KBM-7 (cell line): ENCODE results near the gene NDUFA11.

ENCODE experiments used
- DNase-seq: peaks from one replicate; pipeline ENCODE4 v3.0.0-alpha.2; 2015
- in situ Hi-C: fragments of 300-500 bp; cut with MboI; formaldehyde crosslinking; loops from 2 replicates; pipeline ENCODE4 v1.14.3; 2020; ENCODE audit warnings: low sequenced_read_pairs, low pct_unique_long_range_greater_than_20kb, mixed read lengths

NDUFA11 gene

GRCh38 chr19:5933391-5934068 is 29.9 kb upstream of the NDUFA11 start:
- in situ Hi-C loops: no loop called here
- DNase-seq: no peak

DNA sequence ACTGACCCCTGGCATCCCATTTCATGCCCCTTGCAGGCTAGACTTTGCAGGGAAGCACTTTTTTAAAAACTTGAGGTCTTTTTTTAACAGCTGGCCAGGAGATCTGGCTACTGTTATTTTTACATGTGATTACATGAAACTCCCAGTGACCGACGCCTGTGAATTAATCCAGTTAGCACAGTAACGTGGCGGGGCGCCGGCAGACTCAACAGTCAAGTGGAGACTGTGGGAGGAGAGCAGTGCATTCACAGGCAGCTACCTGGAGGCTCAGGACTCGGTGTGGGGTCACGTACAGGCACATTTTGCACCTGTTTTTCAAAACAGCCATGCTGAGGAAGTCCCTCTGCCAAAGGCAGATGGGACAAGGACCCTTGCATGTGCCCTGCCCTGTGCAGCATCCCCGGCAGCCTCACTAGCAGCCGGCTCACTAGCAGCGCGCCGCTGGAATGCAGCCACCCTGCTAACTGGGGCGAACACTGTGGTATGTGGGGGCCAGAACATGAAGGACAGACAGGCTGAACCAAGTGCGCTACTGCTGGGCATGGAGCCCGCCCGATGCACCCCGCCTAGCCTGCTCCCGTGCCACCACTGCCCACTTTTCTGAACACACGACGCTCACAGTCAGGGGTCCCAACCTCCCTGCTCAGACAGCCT is 29.1 kb upstream of the NDUFA11 start:
- in situ Hi-C loops: no loop called here
- no peak for DNase-seq

DNA sequence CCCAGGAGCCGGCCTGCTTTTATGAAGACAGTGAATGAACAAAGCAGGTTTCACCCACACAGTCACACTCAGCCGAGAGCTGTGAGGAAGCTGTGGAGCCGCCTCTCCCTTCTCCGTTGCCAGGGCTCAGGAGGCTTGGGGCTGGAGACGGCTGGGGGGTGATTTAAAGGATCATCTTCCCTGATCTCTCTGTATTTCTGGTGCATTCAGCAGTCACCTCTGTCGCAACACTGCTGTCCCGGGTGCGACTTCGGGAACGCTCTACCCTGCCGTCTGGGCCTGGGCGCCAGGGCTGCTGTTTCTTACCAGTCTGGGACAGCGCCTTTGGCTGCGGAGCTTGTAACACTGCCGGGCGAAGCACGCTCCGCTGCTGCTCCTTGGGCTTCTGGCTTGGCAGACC is 28.6 kb upstream of the NDUFA11 start:
- DNase-seq: no peak
- in situ Hi-C loops: no loop called here

DNA sequence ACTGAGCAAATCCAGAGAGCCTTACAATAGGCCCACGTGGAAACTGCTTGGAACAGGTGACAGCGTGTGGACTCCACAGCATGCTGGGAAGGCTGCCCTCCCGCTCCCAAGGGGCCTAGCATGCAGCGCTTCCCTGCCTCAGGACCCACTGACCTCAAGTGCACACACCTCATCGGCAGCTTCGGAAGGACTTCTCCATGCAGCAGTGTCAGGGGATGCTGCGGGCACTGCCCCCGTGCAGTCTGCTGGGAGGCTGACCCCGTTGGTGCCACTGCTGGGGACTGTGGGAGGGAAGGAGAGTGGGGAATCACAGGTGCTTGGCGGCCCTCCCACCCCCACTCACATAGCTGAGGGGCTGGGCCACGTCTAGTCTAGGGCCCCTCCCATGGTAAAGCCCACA is 27.7 kb upstream of the NDUFA11 start:
- no peak for DNase-seq
- in situ Hi-C loops: no loop called here

DNA sequence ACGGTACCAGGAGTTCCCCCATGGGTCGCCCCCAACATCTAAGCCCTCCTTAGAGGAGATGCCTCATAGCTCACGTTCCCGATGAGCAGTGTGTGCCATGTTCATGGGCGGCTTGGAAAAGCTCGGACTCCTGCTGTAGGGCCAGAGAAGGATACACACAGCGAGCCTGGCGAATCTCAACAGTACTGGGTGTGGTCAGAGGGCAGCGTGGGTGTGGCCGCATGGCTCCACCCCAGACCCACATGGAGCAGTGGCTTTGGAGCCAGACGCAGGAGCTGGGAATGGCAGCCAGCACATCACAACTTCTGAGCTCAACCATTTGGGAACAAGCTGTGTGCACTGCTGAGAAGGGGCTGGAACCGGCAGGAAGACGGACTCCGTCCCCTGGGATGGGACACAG is 26.0 kb upstream of the NDUFA11 start:
- in situ Hi-C loops: no loop called here
- no peak for DNase-seq

GRCh38 chr19:5929179-5929578 is 25.6 kb upstream of the NDUFA11 start:
- in situ Hi-C loops: no loop called here

GRCh38 chr19:5927441-5927821 is 23.8 kb upstream of the NDUFA11 start:
- no peak for DNase-seq
- in situ Hi-C loops: no loop called here

More at GRCh38 chr19:5929179-5929578, 25.6 kb upstream of the NDUFA11 start:
- no peak for DNase-seq

DNA sequence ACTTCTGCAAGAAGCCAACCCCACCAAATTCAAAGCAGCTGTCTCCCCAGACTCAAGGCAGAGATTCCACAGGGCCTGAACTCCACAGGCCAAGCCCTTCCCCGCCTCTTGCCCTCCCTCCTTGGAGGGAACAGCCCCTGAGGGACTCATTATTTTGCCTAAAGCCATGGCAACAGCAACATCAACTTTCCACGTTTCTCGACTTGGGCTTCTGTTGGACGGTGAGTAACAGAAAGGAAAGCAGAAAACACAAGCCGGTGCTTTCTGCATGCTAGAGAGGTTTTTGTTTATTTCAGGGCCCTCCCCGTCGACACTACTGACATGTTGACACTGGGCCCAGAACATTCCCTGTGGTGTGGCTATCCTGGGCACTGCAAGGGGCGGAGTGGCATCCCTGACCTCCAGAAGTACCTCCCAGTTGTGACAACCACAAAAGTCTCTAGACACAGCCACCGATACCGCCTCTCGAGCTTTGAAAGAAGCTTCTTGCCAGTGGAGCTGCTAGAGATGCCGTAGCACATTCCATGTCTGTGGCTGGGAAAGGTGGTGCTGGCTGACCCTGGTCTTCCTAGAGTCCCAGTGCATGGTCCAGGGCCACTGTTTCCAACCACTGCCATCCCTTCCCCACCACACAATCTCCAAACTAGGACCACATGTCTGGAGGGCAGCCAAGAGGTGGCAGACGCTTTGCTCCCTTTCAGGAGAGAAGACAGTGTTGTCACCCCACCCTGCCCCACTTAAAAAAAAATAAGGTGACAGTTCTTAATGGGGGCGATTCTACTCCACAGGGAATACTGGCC is 23.3 kb upstream of the NDUFA11 start:
- in situ Hi-C loops: no loop called here
- no peak for DNase-seq

GRCh38 chr19:5925830-5926427 is 22.3 kb upstream of the NDUFA11 start:
- no peak for DNase-seq
- in situ Hi-C loops: no loop called here

- no peak for DNase-seq
- in situ Hi-C loops: no loop called here
These were observed 19.8 kb upstream of the NDUFA11 start for GRCh38 chr19:5923356-5923755.

DNA sequence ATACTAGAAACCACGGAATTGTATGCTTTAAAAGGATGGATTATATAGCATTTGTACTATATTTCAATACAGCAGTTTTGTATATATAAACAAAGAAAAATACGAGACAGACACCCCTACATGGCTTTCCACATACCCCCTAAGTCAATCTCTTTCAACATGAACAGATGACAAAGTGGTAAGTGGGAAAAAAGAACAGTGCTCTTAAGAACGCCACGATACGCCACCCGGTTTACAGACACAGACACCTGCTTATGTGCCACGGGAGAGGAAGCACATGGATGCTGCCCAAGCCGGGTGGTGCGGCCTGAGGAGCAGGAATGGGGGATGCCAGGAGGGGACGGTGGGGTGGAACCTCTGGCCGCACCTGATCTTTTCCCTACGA is 18.6 kb upstream of the NDUFA11 start:
- in situ Hi-C loops: no loop called here
- DNase-seq: no peak

DNA sequence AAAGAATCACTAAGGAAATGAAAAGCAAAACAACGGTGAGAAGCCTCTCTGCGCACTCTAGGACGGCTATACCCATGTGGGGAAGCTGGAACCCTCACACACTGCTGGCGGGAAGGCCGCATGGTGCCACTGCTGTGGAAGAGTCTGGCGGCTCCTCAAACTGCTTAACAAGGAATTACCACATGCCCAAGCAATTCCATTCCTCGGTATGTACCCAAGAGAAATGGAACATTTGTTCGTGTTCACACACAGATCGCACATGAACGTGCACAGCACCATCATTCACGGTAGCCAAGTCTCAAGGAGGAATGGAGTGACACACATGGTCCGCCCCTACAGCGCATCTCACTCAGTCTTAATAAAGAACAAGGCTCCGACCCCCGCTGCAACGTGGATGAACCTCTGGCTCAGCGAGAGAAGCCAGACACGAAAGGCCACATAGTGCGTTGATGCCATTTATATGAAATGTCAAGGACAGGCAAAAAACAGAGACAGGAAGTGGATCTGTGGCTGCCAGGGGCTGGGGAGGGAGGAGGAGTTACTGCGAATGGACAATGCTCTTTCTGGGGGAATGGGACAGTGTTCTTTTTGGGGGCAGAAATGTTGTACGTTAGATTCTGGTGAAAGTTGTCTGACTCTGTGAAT is 18.0 kb upstream of the NDUFA11 start:
- in situ Hi-C loops: no loop called here
- no peak for DNase-seq

GRCh38 chr19:5918463-5919079 is 15.0 kb upstream of the NDUFA11 start:
- DNase-seq: no peak
- in situ Hi-C loops: no loop called here

- in situ Hi-C loops: no loop called here
- DNase-seq: no peak
These were observed 14.0 kb upstream of the NDUFA11 start for GRCh38 chr19:5917431-5918107.

DNA sequence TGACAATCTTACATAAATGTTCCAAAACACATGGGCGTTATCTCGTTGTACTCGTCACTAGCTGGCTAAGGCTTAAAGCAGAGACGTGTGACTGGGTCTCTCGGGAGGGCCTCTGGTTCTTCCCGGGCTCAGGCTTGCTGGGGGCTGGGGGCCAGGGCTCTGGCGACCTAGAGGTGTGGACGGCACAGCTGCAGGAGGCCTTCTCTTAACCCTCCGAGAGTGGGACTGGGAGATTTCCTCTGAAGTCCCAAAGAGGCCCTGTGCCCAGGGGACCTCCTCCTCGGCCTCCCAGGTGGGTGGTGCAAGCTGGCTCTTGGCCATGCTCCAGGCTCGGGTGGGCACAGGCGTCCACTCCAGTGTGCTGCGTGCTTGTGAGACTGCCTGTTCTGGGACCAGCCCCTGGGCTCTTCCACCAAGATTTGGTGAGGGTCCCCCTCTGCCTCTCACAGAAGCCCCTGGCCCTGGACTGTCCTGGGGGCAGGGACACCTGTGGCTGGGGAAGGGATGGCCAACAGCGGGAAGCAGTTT is 12.7 kb upstream of the NDUFA11 start:
- in situ Hi-C loops: no loop called here
- no peak for DNase-seq

GRCh38 chr19:5915782-5916165 is 12.2 kb upstream of the NDUFA11 start:
- DNase-seq: no peak
- in situ Hi-C loops: no loop called here

DNA sequence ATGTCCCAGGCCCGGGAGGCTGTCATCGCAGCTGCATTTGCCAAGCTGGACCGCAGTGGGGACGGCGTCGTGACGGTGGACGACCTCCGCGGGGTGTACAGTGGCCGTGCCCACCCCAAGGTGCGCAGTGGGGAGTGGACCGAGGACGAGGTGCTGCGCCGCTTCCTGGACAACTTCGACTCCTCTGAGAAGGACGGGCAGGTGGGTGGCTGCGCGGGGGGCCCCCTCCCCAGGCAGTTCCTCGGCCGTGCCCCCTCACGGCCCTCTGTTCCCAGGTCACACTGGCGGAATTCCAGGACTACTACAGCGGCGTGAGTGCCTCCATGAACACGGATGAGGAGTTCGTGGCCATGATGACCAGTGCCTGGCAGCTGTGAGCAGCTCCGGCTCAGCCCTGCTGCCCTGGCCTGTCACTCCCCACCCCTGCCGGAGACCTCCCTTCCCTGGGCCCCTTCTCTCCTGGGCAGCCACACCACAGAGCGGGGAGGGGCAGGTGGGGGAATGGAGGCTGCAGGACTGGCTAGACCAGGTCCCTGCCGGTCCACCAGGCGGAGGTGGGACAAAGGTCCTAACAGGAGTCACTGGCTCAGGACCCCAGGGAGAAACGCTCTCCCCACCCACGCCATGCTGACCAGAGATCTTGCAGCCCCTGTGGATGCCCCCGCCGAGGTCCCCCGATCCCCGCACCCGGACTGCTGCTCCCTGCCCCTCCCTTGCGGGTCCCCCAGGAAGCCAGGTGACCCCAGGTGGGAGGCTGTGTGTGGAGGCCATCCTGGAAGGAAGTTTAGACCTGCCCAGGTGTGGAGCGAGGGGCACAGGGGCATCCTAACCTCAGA is 11.6 kb upstream of the NDUFA11 start:
- in situ Hi-C loops: no loop called here
- DNase-seq: no peak

- DNase-seq: no peak
- in situ Hi-C loops: no loop called here
These were observed 10.8 kb upstream of the NDUFA11 start for GRCh38 chr19:5914358-5914774.
